PFSK-1 (cell line): ENCODE results near the gene EPB41L4B.

Source experiments
- FOXP2 ChIP-seq: optimal IDR thresholded peaks from 2 replicates; pipeline ENCODE3; 2011; ENCODE audit warnings: borderline replicate concordance, control low read depth, inconsistent platforms; ENCODE audit not compliant: insufficient read depth; ENCODE audit errors: extremely low read length, extremely low read depth
- POLR2AphosphoS5 ChIP-seq: IDR thresholded peaks from 2 replicates; pipeline ENCODE4 v1.6.1; 2012; ENCODE audit warnings: low read depth, mild to moderate bottlenecking, control low read depth, low read length, moderate library complexity
- SIN3A ChIP-seq: IDR thresholded peaks from 2 replicates; pipeline ENCODE4 v1.6.1; 2012; ENCODE audit warnings: mild to moderate bottlenecking, low read length, moderate library complexity, borderline replicate concordance; ENCODE audit not compliant: insufficient read depth
- TAF1 ChIP-seq: IDR thresholded peaks from 2 replicates; pipeline ENCODE4 v1.6.1; 2012; ENCODE audit warnings: low read length, control low read depth, borderline replicate concordance; ENCODE audit not compliant: insufficient read depth
- TF ChIP-seq, protein P1 (sequence below), 2 experiments: IDR thresholded peaks; 2 replicates each; pipeline versions ENCODE4 v1.6.1 to v1.8.0; 2011 to 2012; ENCODE audit warnings: low read depth in 2 of 2, low read length in 2 of 2, control low read depth in 1 of 2, inconsistent platforms in 1 of 2, mild to moderate bottlenecking in 1 of 2, moderate library complexity in 1 of 2; ENCODE audit not compliant: insufficient read depth in 1 of 2

The EPB41L4B gene

DNA sequence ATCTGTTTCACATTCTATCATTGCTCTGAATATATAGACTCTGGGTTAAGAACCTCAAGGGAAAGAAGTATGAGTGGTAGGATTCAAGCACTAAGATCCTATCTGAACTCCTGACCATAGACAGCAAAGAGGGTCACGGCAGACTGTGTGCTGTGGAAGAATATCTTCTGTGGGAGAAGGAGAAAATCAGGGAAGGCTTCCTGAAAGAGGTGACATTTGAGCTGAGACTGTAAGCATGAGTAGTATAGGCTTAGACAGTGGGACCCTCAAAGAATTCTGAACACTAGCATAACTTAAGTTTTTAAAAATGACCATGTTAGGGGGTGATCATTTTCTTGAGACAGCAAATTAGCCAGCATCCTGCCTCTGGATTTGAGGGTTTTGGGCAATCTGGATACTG lies 157.7 kb downstream of the EPB41L4B start:
- no peak for TF ChIP-seq FOXP2
- TF ChIP-seq, protein P1, sequence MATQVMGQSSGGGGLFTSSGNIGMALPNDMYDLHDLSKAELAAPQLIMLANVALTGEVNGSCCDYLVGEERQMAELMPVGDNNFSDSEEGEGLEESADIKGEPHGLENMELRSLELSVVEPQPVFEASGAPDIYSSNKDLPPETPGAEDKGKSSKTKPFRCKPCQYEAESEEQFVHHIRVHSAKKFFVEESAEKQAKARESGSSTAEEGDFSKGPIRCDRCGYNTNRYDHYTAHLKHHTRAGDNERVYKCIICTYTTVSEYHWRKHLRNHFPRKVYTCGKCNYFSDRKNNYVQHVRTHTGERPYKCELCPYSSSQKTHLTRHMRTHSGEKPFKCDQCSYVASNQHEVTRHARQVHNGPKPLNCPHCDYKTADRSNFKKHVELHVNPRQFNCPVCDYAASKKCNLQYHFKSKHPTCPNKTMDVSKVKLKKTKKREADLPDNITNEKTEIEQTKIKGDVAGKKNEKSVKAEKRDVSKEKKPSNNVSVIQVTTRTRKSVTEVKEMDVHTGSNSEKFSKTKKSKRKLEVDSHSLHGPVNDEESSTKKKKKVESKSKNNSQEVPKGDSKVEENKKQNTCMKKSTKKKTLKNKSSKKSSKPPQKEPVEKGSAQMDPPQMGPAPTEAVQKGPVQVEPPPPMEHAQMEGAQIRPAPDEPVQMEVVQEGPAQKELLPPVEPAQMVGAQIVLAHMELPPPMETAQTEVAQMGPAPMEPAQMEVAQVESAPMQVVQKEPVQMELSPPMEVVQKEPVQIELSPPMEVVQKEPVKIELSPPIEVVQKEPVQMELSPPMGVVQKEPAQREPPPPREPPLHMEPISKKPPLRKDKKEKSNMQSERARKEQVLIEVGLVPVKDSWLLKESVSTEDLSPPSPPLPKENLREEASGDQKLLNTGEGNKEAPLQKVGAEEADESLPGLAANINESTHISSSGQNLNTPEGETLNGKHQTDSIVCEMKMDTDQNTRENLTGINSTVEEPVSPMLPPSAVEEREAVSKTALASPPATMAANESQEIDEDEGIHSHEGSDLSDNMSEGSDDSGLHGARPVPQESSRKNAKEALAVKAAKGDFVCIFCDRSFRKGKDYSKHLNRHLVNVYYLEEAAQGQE (IDR thresholded peaks at IDR 0.05; ENCODE audit: insufficient read depth in 1 of 2, low read depth in 2 of 2, low read length in 2 of 2) = no peak
- TF ChIP-seq TAF1 = no peak
- TF ChIP-seq POLR2AphosphoS5 = no peak
- no peak for TF ChIP-seq SIN3A

DNA sequence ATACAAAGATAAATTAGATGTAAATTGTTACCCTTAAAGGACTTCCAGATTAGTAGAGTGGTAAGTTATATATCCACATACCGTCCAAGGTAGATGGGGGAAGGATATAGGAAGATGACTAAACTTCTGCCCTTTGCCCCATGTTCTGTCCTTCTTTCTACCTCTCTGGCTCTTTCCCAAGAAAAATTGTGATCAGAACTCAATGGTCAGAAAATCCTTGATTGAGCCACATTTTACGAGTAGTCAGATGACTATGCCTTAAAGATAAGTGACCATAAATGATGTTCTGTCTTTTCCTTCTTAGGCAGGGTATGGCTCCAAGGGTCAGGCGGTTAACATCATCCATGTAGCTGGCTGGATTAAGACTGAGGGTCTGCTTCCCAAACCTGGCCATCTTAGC lies 158.2 kb downstream of the EPB41L4B start:
- no peak for TF ChIP-seq POLR2AphosphoS5

DNA sequence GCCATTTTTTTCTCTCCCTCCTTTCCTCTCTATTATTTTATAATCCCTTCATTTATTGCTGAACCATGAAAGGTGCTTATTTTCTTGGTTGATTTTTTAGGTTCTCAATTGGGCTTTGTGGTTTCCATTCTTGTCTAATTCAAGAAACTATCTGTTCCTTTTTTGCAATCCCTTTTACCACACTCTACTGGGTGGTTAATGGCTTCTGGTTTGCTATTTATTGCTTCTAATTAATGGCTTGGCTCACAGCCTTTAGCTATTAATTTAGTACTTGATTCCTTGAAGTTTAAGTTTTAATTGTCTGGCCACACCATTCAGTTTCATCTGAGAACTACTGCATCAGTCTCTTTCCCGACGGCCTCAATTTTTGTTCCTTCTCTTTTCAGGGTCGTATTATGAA lies 159.4 kb downstream of the EPB41L4B start:
- TF ChIP-seq FOXP2 = no peak
- no peak for TF ChIP-seq TAF1
- no peak for TF ChIP-seq POLR2AphosphoS5
- no peak for TF ChIP-seq SIN3A
- TF ChIP-seq, protein P1 (IDR thresholded peaks at IDR 0.05; ENCODE audit: insufficient read depth in 1 of 2, low read depth in 2 of 2, low read length in 2 of 2) = no peak

DNA sequence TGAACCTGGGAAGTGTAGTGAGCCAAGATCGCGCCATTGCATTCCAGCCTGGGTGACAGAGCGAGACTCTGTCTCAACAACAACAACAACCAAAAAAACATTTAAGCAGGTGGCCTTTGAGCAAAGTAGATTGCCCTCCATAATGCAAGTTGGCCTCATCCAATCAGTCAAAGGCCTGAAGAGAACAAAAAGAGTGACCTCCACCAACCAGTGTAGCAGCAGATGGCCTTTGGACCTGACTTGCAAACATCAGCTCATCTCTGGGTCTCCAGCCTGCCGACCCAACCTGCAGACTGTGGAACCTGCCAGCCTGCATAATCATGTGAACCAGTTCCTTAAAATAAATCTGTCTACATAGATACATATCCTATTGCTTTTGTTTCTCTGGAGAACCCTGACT lies 161.3 kb downstream of the EPB41L4B start:
- TF ChIP-seq FOXP2 (no peak), POLR2AphosphoS5 (no peak), SIN3A (no peak), TAF1 (no peak)
- TF ChIP-seq, protein P1 (IDR thresholded peaks at IDR 0.05; ENCODE audit: insufficient read depth in 1 of 2, low read depth in 2 of 2, low read length in 2 of 2) = no peak

DNA sequence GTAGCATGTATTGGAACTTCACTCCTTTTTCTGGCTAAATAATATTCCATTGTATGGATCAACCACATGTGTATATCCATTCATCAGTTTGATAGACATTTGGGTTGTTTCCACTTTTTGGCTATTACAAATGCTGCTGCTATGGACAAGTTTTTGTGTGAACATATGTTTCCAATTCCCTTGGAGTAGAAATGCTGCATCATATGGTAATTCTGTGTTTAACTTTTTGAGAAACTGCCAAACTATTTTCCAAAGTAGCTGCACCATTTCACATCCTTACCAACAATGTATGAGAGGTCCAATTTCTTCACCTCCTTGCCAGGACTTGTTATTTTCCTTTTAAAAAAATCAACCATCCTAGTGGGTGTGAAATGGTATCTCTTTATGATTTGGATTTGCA lies 162.2 kb downstream of the EPB41L4B start:
- TF ChIP-seq POLR2AphosphoS5 = no peak
- no peak for TF ChIP-seq SIN3A
- TF ChIP-seq TAF1 = no peak
- TF ChIP-seq FOXP2 = no peak
- TF ChIP-seq, protein P1 (IDR thresholded peaks at IDR 0.05; ENCODE audit: insufficient read depth in 1 of 2, low read depth in 2 of 2, low read length in 2 of 2) = no peak
